ENCODE results near the gene SLC35E4. TPM values are rescaled to one million over a fixed set of nuclear protein-coding genes. Genes with fewer than 3 reads are reported as not detected.
A peak's percentile ranks its signal among the peaks of the same experiment; 100 is the strongest.

SLC35E4 gene
- total and polyA plus RNA-seq, 9 of the 15 experiments (the other 6 are each of a cell fraction or from before 2014, with no cell fraction given), result 0.06 to 2.3 (median 0.86) TPM; not detected in 1

GRCh38 chr22:30675436-30675835 is 39.9 kb downstream of the SLC35E4 start (continued):
- TF ChIP-seq, protein P1, sequence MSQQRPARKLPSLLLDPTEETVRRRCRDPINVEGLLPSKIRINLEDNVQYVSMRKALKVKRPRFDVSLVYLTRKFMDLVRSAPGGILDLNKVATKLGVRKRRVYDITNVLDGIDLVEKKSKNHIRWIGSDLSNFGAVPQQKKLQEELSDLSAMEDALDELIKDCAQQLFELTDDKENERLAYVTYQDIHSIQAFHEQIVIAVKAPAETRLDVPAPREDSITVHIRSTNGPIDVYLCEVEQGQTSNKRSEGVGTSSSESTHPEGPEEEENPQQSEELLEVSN (IDR thresholded peaks at IDR 0.05; ENCODE audit: borderline replicate concordance in 1 of 2, extremely low read depth in 1 of 2, insufficient read depth in 1 of 2, insufficient read length in 1 of 2, low read depth in 1 of 2, low read length in 1 of 2, poor library complexity in 1 of 2, severe bottlenecking in 1 of 2), result peak; percentile 37 to 69
- TF ChIP-seq DNMT1 (IDR thresholded peaks at IDR 0.05) (no peak), NFIC (IDR thresholded peaks at IDR 0.05) (peak; percentile 59), NFE2L1 (tag; IDR thresholded peaks at IDR 0.05; ENCODE audit: borderline replicate concordance, low read depth) (no peak), MGA (IDR thresholded peaks at IDR 0.05) (peak; percentile 79), CHD1 (IDR thresholded peaks at IDR 0.05; ENCODE audit: low read length) (no peak), ZNF121 (CRISPR knock-in tag; conservative IDR thresholded peaks at IDR 0.05) (no peak), TCF3 (CRISPR knock-in tag; IDR thresholded peaks at IDR 0.05) (peak; percentile 82), NCOA6 (IDR thresholded peaks at IDR 0.05) (no peak), SMARCE1 (IDR thresholded peaks at IDR 0.05) (0 out of 2 replicates have a peak, but pooled peaks have one; percentile 19), GTF2E2 (tag; IDR thresholded peaks at IDR 0.05) (no peak), TARDBP (IDR thresholded peaks at IDR 0.05) (no peak), ARID1B (IDR thresholded peaks at IDR 0.05) (peak; percentile 77), CBFA2T2 (conservative IDR thresholded peaks at IDR 0.05) (peak; percentile 79), POLR2AphosphoS2 (IDR thresholded peaks at IDR 0.05; ENCODE audit: low read length) (no peak), NCOR1 (IDR thresholded peaks at IDR 0.05) (peak; percentile 50; the same call in 1 of the 2 replicates), TAF9B (IDR thresholded peaks at IDR 0.05; ENCODE audit: partially characterized antibody) (no peak), L3MBTL2 (IDR thresholded peaks at IDR 0.05) (peak; percentile 84), SOX6 (IDR thresholded peaks at IDR 0.05) (peak; percentile 40; the same call in 1 of the 2 replicates)
